ENCODE data around the gene HDGFL2. TPM values are rescaled to one million over a fixed set of nuclear protein-coding genes. Genes with fewer than 3 reads are reported as not detected.

The HDGFL2 gene
- total RNA-seq, 2 experiments from 2014 or later, result 17.2 to 18.0 TPM

- intact Hi-C loops (cut with DNase I, micrococcal nuclease), result no loop called here
- DNase-seq (peak in 1 of 14 experiments; percentile 29), ATAC-seq (ENCODE audit: poor library complexity) (no peak)
- Mint-ChIP-seq H3K9me3 (no peaks in the 10 kb centered on the region), H3K4me3 (no peak overlapping the region), H3K4me1 (ENCODE audit: low read depth) (no peaks in the 10 kb centered on the region), H3K27ac (no peak overlapping the region), H3K36me3 (ENCODE audit: low read depth) (peaks cover 21% of the 10 kb centered on the region), H3K27me3 (no peaks in the 10 kb centered on the region)
- CTCF ChIA-PET, result no interaction called here
- TF ChIP-seq, protein P1, sequence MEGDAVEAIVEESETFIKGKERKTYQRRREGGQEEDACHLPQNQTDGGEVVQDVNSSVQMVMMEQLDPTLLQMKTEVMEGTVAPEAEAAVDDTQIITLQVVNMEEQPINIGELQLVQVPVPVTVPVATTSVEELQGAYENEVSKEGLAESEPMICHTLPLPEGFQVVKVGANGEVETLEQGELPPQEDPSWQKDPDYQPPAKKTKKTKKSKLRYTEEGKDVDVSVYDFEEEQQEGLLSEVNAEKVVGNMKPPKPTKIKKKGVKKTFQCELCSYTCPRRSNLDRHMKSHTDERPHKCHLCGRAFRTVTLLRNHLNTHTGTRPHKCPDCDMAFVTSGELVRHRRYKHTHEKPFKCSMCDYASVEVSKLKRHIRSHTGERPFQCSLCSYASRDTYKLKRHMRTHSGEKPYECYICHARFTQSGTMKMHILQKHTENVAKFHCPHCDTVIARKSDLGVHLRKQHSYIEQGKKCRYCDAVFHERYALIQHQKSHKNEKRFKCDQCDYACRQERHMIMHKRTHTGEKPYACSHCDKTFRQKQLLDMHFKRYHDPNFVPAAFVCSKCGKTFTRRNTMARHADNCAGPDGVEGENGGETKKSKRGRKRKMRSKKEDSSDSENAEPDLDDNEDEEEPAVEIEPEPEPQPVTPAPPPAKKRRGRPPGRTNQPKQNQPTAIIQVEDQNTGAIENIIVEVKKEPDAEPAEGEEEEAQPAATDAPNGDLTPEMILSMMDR (IDR thresholded peaks at IDR 0.05), result no peak
- Histone ChIP-seq H3K27ac (ENCODE audit: low read depth in 1 of 2, low read length in 2 of 2) (no peak overlapping the region), H3K9me3 (ENCODE audit: control insufficient read depth in 1 of 2, insufficient read depth in 1 of 2, low read length in 2 of 2) (peaks cover 0 to 6% of the 10 kb centered on the region in 2 experiments), H3K4me3 (ENCODE audit: low read length) (no peak overlapping the region), H3K4me1 (ENCODE audit: insufficient read depth, low read length) (no peaks in the 10 kb centered on the region), H3K27me3 (ENCODE audit: control insufficient read depth in 1 of 2, insufficient read depth in 2 of 2, low read length in 2 of 2) (no peaks in the 10 kb centered on the region), H3K36me3 (ENCODE audit: insufficient read depth, low read length) (peaks cover 73% of the 10 kb centered on the region)
- POLR2A ChIA-PET, result no interaction called here
These were observed 22.0 kb downstream of the HDGFL2 start for GRCh38 chr19:4493929-4494690.

- ChIA-PET POLR2A (no interaction called here), CTCF (no interaction called here)
- Histone ChIP-seq H3K9me3 (ENCODE audit: control insufficient read depth in 1 of 2, insufficient read depth in 1 of 2, low read length in 2 of 2) (peaks cover 0 to 6% of the 10 kb centered on the region in 2 experiments), H3K36me3 (ENCODE audit: insufficient read depth, low read length) (peaks cover 70% of the 10 kb centered on the region), H3K27ac (ENCODE audit: low read depth in 1 of 2, low read length in 2 of 2) (no peak overlapping the region), H3K27me3 (ENCODE audit: control insufficient read depth in 1 of 2, insufficient read depth in 2 of 2, low read length in 2 of 2) (no peaks in the 10 kb centered on the region), H3K4me3 (ENCODE audit: low read length) (no peak overlapping the region), H3K4me1 (ENCODE audit: insufficient read depth, low read length) (no peaks in the 10 kb centered on the region)
- H3K4me1 Mint-ChIP-seq (ENCODE audit: low read depth), result no peaks in the 10 kb centered on the region
- H3K27ac Mint-ChIP-seq, result no peak overlapping the region
- TF ChIP-seq, protein P1 (IDR thresholded peaks at IDR 0.05), result no peak
- H3K27me3 Mint-ChIP-seq, result no peaks in the 10 kb centered on the region
- intact Hi-C loops (cut with DNase I, micrococcal nuclease), result no loop called here
- H3K4me3 Mint-ChIP-seq, result no peak overlapping the region
- no peak for ATAC-seq (ENCODE audit: poor library complexity)
- no peaks in the 10 kb centered on the region for H3K9me3 Mint-ChIP-seq
- peaks cover 22% of the 10 kb centered on the region for H3K36me3 Mint-ChIP-seq (ENCODE audit: low read depth)
- DNase-seq, result no peak
These were observed 22.6 kb downstream of the HDGFL2 start for GRCh38 chr19:4494691-4495064.

DNA sequence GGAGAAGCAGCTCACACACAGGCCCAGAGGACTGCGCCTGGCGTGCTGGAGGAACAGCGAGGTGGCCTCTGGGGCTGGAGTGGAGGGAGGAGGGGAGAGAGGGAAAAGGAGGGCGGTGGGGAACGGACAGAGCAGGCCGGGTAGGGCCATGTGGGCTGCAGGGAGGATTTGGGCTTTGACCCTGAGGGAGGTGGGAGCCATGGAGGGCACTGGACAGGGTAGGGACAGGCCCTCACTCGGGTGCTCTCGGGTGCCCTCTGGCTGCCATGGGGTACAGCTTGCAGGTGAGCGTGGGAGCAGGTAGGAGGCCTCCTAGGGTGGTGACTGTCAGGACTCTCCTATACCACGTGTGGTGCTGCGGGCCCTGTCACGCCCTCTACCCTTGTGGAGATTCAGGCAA lies 23.4 kb downstream of the HDGFL2 start:
- Mint-ChIP-seq H3K27ac (no peak overlapping the region), H3K9me3 (no peaks in the 10 kb centered on the region), H3K4me1 (ENCODE audit: low read depth) (no peaks in the 10 kb centered on the region), H3K27me3 (no peaks in the 10 kb centered on the region), H3K36me3 (ENCODE audit: low read depth) (peaks cover 24% of the 10 kb centered on the region), H3K4me3 (no peak overlapping the region)
- H3K4me1 ChIP-seq (ENCODE audit: insufficient read depth, low read length), result no peaks in the 10 kb centered on the region
- ATAC-seq (ENCODE audit: poor library complexity), result no peak
- TF ChIP-seq, protein P1 (IDR thresholded peaks at IDR 0.05), result no peak
- peak in 1 of 14 experiments; percentile 30 for DNase-seq
- ChIA-PET CTCF (no interaction called here), POLR2A (no interaction called here)
- H3K36me3 ChIP-seq (ENCODE audit: insufficient read depth, low read length), result peaks cover 65% of the 10 kb centered on the region
- peaks cover 0 to 6% of the 10 kb centered on the region in 2 experiments for H3K9me3 ChIP-seq (ENCODE audit: control insufficient read depth in 1 of 2, insufficient read depth in 1 of 2, low read length in 2 of 2)
- intact Hi-C loops (cut with DNase I, micrococcal nuclease), result no loop called here
- H3K27ac ChIP-seq (ENCODE audit: low read depth in 1 of 2, low read length in 2 of 2), result no peak overlapping the region
- H3K4me3 ChIP-seq (ENCODE audit: low read length), result no peak overlapping the region
- H3K27me3 ChIP-seq (ENCODE audit: control insufficient read depth in 1 of 2, insufficient read depth in 2 of 2, low read length in 2 of 2), result no peaks in the 10 kb centered on the region

Data from CD4-positive, alpha-beta T cell (primary cell).